CD14-positive monocyte (primary cell): ENCODE measurements around the gene GARNL3. TPM values are rescaled to one million over a fixed set of nuclear protein-coding genes. Genes with fewer than 3 reads are reported as not detected.

ENCODE experiments used
- DNase-seq, 3 donors: peaks; one replicate each; pipeline ENCODE4 v3.0.0-alpha.2; 2011 to 2022
- H2AFZ ChIP-seq: 2 replicates; pipeline ENCODE4 v1.6.0; 2012; ENCODE audit warnings: mild to moderate bottlenecking, low read depth, low read length, inconsistent platforms; ENCODE audit not compliant: insufficient read depth, poor library complexity, severe bottlenecking
- H3K27ac ChIP-seq, 2 donors: 1 replicate in 1 of 2; 2 replicates in 1 of 2; pipeline ENCODE4 v1.5.1; 2012 to 2013; ENCODE audit warnings: low read length in 2 of 2, control low read depth in 1 of 2, inconsistent platforms in 1 of 2, low read depth in 1 of 2, mild to moderate bottlenecking in 1 of 2
- H3K27me3 ChIP-seq, 2 donors: one replicate each; pipeline versions ENCODE4 v1.6.0 to v1.6.1; 2011 to 2013; ENCODE audit warnings: low read length in 2 of 2; ENCODE audit not compliant: control insufficient read depth in 2 of 2, insufficient read depth in 2 of 2
- H3K36me3 ChIP-seq, 2 donors: replicated peaks in 1 of 2; 1 replicate in 1 of 2; 2 replicates in 1 of 2; pipeline versions ENCODE4 v1.5.1 to v1.6.1; 2012 to 2013; ENCODE audit warnings: low read length in 2 of 2, control low read depth in 1 of 2, inconsistent platforms in 1 of 2, mild to moderate bottlenecking in 1 of 2; ENCODE audit not compliant: insufficient read depth in 2 of 2, control insufficient read depth in 1 of 2
- H3K4me1 ChIP-seq, 2 donors: 1 replicate in 1 of 2; 2 replicates in 1 of 2; pipeline versions ENCODE4 v1.5.1 to v1.6.1; 2012 to 2013; ENCODE audit warnings: low read length in 2 of 2, control low read depth in 1 of 2, inconsistent platforms in 1 of 2, mild to moderate bottlenecking in 1 of 2, moderate library complexity in 1 of 2; ENCODE audit not compliant: insufficient read depth in 2 of 2, control insufficient read depth in 1 of 2
- H3K4me2 ChIP-seq: replicated peaks from 2 replicates; pipeline ENCODE3; 2012; ENCODE audit warnings: low read length, moderate library complexity, mild to moderate bottlenecking; ENCODE audit not compliant: poor library complexity, severe bottlenecking; ENCODE audit errors: extremely low read depth
- H3K4me3 ChIP-seq, 3 experiments: fragments of 200-600 bp in 1 of 3; sonication (generic) in 1 of 3; replicated peaks in 1 of 3; 1 replicate in 2 of 3; 2 replicates in 1 of 3; pipeline ENCODE4 v1.5.1; 2011 to 2013; ENCODE audit warnings: low read length in 3 of 3, mild to moderate bottlenecking in 3 of 3, control low read depth in 2 of 3, low read depth in 2 of 3, inconsistent platforms in 1 of 3, moderate library complexity in 1 of 3
- H3K79me2 ChIP-seq: 2 replicates; pipeline ENCODE4 v1.6.0; 2012; ENCODE audit warnings: mild to moderate bottlenecking, control low read depth, inconsistent platforms, low read length, moderate library complexity; ENCODE audit not compliant: insufficient read depth
- H3K9ac ChIP-seq: 2 replicates; pipeline ENCODE4 v1.6.0; 2017; ENCODE audit warnings: low read length, mild to moderate bottlenecking; ENCODE audit not compliant: insufficient read depth, poor library complexity, severe bottlenecking
- H3K9me3 ChIP-seq, 2 donors: replicated peaks in 1 of 2; 1 replicate in 1 of 2; 2 replicates in 1 of 2; pipeline versions ENCODE4 v1.5.1 to v1.6.1; 2012 to 2013; ENCODE audit warnings: low read length in 2 of 2, control low read depth in 1 of 2; ENCODE audit not compliant: control insufficient read depth in 1 of 2, insufficient read depth in 1 of 2
- H4K20me1 ChIP-seq: 2 replicates; pipeline ENCODE4 v1.6.0; 2012; ENCODE audit warnings: mild to moderate bottlenecking, low read length, control low read depth, moderate library complexity; ENCODE audit not compliant: insufficient read depth
- H3K27ac Mint-ChIP-seq, 7 donors: one replicate each; pipeline ENCODE4 v1.8.0; 2020; ENCODE audit warnings: mild to moderate bottlenecking in 7 of 7, mixed read lengths in 7 of 7, moderate library complexity in 6 of 7, inconsistent platforms in 2 of 7
- H3K27me3 Mint-ChIP-seq, 3 donors: one replicate each; pipeline ENCODE4 v1.8.0; 2021 to 2022; ENCODE audit warnings: low read depth in 3 of 3, mild to moderate bottlenecking in 3 of 3, mixed read lengths in 3 of 3, moderate library complexity in 3 of 3, inconsistent platforms in 1 of 3
- H3K36me3 Mint-ChIP-seq, 2 donors: one replicate each; pipeline ENCODE4 v1.8.0; 2020; ENCODE audit warnings: mixed read lengths in 2 of 2, inconsistent platforms in 1 of 2, mild to moderate bottlenecking in 1 of 2
- H3K4me1 Mint-ChIP-seq: one replicate; pipeline ENCODE4 v1.8.0; 2020; ENCODE audit warnings: mild to moderate bottlenecking, mixed read lengths
- H3K4me3 Mint-ChIP-seq, 2 donors: one replicate each; pipeline ENCODE4 v1.8.0; 2020; ENCODE audit warnings: mild to moderate bottlenecking in 2 of 2, mixed read lengths in 2 of 2, moderate library complexity in 1 of 2
- H3K9me3 Mint-ChIP-seq, 7 donors: one replicate each; pipeline ENCODE4 v1.8.0; 2020 to 2022; ENCODE audit warnings: mixed read lengths in 7 of 7, mild to moderate bottlenecking in 6 of 7, moderate library complexity in 6 of 7, inconsistent platforms in 2 of 7
- CTCF ChIP-seq: fragments of 200-600 bp; IDR thresholded peaks from one replicate; pipeline ENCODE4 v1.8.0; 2022; ENCODE audit warnings: antibody characterized with exemption, mild to moderate bottlenecking
- WGBS: methylation state at CpG from one replicate; pipeline ENCODE4 v1.1.5; 2013; ENCODE audit warnings: missing lambda C conversion rate; ENCODE audit not compliant: insufficient coverage; 5-methylcytosine and 5-hydroxymethylcytosine counted together
- intact Hi-C, 2 donors: fragments of 100-400 bp; cut with micrococcal nuclease; formaldehyde crosslinking; loops; one replicate each; pipeline versions ENCODE4 v1.15.0 to v1.15.1; 2023
- polyA plus RNA-seq, 3 donors: library from polyadenylated mRNA; depleted of rRNA in 1 of 3; unstranded in 2 of 3; stranded (reverse) in 1 of 3; fragments of 300-500 nt in 2 of 3; fragments of >200 nt in 1 of 3; fragmentation: Illumina TruSeq in 2 of 3; gene quantifications; 1 replicate in 2 of 3; 2 replicates in 1 of 3; pipeline ENCODE4 v1.2.3, GENCODE V29; 2012 to 2021

GARNL3 gene
- polyA plus RNA-seq, 3 donors = 0.39 to 1.5 (median 0.94) TPM

GRCh38 chr9:127386249-127386648, 121.7 kb downstream of the GARNL3 start:
- intact Hi-C loops = no loop called here
- Histone ChIP-seq H3K4me1 (peaks cover 14 to 15% of the 10 kb centered on the region in 2 donors), H3K9me3 (no peaks in the 10 kb centered on the region), H4K20me1 (no peaks in the 10 kb centered on the region), H3K79me2 (no peaks in the 10 kb centered on the region), H3K36me3 (no peaks in the 10 kb centered on the region), H3K4me2 (no peak overlapping the region), H3K4me3 (no peak overlapping the region), H2AFZ (no peak overlapping the region), H3K9ac (no peak overlapping the region), H3K27me3 (no peaks in the 10 kb centered on the region), H3K27ac (no peak overlapping the region)
- Mint-ChIP-seq H3K4me3 (no peak overlapping the region), H3K36me3 (no peaks in the 10 kb centered on the region), H3K27ac (no peak overlapping the region), H3K4me1 (peaks cover 16% of the 10 kb centered on the region), H3K9me3 (peaks cover 0 to 2% (median 0%) of the 10 kb centered on the region in 7 donors), H3K27me3 (peaks cover 10 to 18% (median 10%) of the 10 kb centered on the region in 3 donors)
- 100% methylated on average over 1 of the region's 4 CpGs for WGBS
- DNase-seq = no peak
- no peak for TF ChIP-seq CTCF

GRCh38 chr9:127386981-127387380, 122.4 kb downstream of the GARNL3 start:
- no peak overlapping the region for H3K27ac Mint-ChIP-seq
- no peaks in the 10 kb centered on the region for H3K36me3 Mint-ChIP-seq

More at GRCh38 chr9:127386981-127387380, 122.4 kb downstream of the GARNL3 start:
- Histone ChIP-seq H3K9ac (no peak overlapping the region), H3K9me3 (no peaks in the 10 kb centered on the region), H3K4me3 (no peak overlapping the region), H3K36me3 (no peaks in the 10 kb centered on the region), H3K4me1 (peaks cover 14 to 15% of the 10 kb centered on the region in 2 donors), H3K27me3 (no peaks in the 10 kb centered on the region), H2AFZ (no peak overlapping the region), H3K27ac (no peak overlapping the region), H3K79me2 (no peaks in the 10 kb centered on the region), H3K4me2 (no peak overlapping the region), H4K20me1 (no peaks in the 10 kb centered on the region)
- peaks cover 18% of the 10 kb centered on the region for H3K4me1 Mint-ChIP-seq
- intact Hi-C loops = no loop called here
- no peak overlapping the region for H3K4me3 Mint-ChIP-seq
- H3K27me3 Mint-ChIP-seq = peaks cover 7 to 12% (median 11%) of the 10 kb centered on the region in 3 donors
- WGBS = 100% methylated on average over 1 of the region's 10 CpGs
- DNase-seq = no peak
- TF ChIP-seq CTCF = no peak
- peaks cover 0 to 2% (median 0%) of the 10 kb centered on the region in 7 donors for H3K9me3 Mint-ChIP-seq
